Adrenal gland (tissue), 5 donors: ENCODE measurements around the gene ELL.

Source experiments
- POLR2A ChIP-seq, 2 donors: fragments of 450-650 bp; IDR thresholded peaks; one replicate each; pipeline ENCODE4 v1.6.1; 2017; ENCODE audit warnings: antibody characterized with exemption in 2 of 2, mild to moderate bottlenecking in 2 of 2, moderate library complexity in 1 of 2
- TF ChIP-seq, protein P1 (sequence below), 6 experiments: fragments of 450-650 bp in 4 of 6; fragments of 200-600 bp in 2 of 6; sonication (generic) in 1 of 6; IDR thresholded peaks; 1 replicate in 5 of 6; 2 replicates in 1 of 6; pipeline versions ENCODE4 v1.5.1 to v1.8.0; 2016 to 2021; ENCODE audit warnings: antibody characterized with exemption in 6 of 6, mild to moderate bottlenecking in 2 of 6, moderate library complexity in 1 of 6
- donor health status: DM: no; HTN: no; CAD: no.

DNA sequence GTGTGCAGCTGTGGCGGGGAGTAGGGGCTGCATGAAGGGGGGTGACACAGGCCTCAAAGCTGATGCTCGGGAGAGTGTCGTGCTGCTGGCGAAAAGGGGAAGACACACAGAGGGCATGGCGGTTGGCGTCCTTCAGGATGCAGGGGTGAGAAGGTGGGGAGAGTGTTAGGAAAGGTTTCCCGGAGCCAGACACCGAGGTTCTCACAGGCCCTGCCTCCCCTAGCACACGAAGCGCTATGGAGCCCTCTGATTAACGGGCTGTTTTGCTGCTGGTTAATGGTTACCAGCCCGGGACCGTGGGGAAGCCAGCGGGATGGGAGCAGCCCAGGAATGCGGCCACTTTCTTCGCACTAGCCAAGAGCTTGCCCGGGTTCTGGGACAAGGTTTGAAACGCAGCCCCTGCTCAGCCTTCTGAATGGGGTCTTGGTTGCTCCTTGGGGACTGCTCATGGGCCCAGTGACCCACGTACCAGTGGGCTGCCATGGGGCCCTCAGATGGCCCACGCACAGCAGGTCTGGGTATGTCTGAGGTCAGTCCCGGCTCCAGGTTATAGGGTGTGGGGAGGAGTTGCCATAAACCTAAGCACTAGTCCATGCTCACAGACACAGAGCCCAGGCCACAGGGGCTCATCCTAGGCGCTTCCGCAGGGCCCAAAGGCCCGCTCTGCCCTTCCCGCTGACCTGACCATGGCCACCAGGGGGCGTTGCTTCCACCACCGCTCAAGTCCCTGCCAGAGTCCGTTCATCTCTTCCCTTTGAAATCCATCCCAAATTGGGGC lies 52.6 kb downstream of the ELL start:
- TF ChIP-seq POLR2A (IDR thresholded peaks at IDR 0.05), result no peak
- TF ChIP-seq, protein P1, sequence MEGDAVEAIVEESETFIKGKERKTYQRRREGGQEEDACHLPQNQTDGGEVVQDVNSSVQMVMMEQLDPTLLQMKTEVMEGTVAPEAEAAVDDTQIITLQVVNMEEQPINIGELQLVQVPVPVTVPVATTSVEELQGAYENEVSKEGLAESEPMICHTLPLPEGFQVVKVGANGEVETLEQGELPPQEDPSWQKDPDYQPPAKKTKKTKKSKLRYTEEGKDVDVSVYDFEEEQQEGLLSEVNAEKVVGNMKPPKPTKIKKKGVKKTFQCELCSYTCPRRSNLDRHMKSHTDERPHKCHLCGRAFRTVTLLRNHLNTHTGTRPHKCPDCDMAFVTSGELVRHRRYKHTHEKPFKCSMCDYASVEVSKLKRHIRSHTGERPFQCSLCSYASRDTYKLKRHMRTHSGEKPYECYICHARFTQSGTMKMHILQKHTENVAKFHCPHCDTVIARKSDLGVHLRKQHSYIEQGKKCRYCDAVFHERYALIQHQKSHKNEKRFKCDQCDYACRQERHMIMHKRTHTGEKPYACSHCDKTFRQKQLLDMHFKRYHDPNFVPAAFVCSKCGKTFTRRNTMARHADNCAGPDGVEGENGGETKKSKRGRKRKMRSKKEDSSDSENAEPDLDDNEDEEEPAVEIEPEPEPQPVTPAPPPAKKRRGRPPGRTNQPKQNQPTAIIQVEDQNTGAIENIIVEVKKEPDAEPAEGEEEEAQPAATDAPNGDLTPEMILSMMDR (IDR thresholded peaks at IDR 0.05), result peak; percentile 52 to 80 (median 70)
